ENCODE results near the gene PWWP2B.

The PWWP2B gene

DNA sequence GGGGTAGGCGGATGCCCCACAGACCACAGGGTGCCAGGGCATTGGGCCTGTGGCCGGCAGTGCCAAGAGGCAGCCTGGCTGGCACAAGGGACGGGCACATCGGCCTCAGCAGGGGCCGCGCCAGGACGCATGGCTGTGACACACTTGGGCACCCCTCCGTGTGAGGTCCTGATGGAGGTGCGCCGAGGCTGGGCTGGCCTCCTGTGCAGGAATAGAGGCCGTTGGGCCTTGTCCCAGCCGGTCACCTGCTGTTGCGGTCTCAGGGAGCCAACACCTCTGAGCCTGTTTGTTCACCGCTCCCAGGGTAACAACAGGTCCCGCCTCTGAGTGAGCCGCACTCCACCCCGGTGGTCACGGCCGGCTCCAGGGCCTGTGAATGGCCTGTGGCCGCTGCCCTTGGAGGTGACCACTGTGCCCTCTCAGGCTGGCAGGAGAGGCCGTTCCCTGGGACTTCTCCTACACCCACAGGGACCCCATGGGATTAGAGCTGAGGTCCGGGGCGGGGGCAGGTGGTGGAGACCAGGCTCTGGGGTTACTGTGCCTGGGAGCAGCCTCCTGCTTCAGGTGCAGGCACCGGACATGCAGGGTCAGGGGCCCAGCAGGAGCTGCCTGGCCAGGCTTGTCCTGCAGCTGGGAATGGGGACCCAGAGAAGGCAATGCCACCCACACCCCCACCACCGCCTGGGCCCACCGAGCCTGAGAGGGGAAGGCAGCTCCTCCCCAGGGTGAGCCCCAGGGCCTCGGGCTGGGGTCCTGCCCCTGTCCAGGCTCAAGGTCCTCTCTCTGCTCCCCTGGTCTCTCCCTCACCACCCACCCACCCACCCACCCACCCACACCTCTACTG is 12.0 kb downstream of the PWWP2B start:
- H3F3A ChIP-seq (ENCODE audit: insufficient read depth): no peaks in the 10 kb centered on the region
- no peak overlapping the region for H3K9ac ChIP-seq (ENCODE audit: low read length)
- no peaks in the 10 kb centered on the region for H3K9me2 ChIP-seq (replicated peaks; ENCODE audit: insufficient read depth, low read length)
- H3K9me3 ChIP-seq (ENCODE audit: insufficient read depth, low read length): no peaks in the 10 kb centered on the region
- H3K4me3 ChIP-seq (ENCODE audit: insufficient read depth, low read length, poor library complexity, severe bottlenecking): no peak overlapping the region
- no peaks in the 10 kb centered on the region for H4K20me1 ChIP-seq (ENCODE audit: low read depth, low read length)
- no peak overlapping the region for H3K27ac ChIP-seq (ENCODE audit: low read depth, low read length)
- TF ChIP-seq CTCF (IDR thresholded peaks at IDR 0.05; ENCODE audit: insufficient read depth, low read length, poor library complexity, severe bottlenecking) (no peak), EZH2phosphoT487 (conservative IDR thresholded peaks at IDR 0.05; ENCODE audit: low read length) (no peak)
- H3K36me3 ChIP-seq (ENCODE audit: low read length): no peaks in the 10 kb centered on the region
- H2AFZ ChIP-seq (ENCODE audit: low read depth, low read length, severe bottlenecking): no peak overlapping the region
- no peaks in the 10 kb centered on the region for H3K27me3 ChIP-seq (ENCODE audit: low read length)
- no peak overlapping the region for H3K4me2 ChIP-seq (ENCODE audit: low read depth, low read length, poor library complexity, severe bottlenecking)
- no peaks in the 10 kb centered on the region for H3K79me2 ChIP-seq (ENCODE audit: insufficient read depth, low read length)

- Histone ChIP-seq H3K36me3 (ENCODE audit: low read length) (no peaks in the 10 kb centered on the region), H3K27ac (ENCODE audit: low read depth, low read length) (no peak overlapping the region), H3K9ac (ENCODE audit: low read length) (no peak overlapping the region), H4K20me1 (ENCODE audit: low read depth, low read length) (no peaks in the 10 kb centered on the region), H3K4me3 (ENCODE audit: insufficient read depth, low read length, poor library complexity, severe bottlenecking) (no peak overlapping the region), H3K79me2 (ENCODE audit: insufficient read depth, low read length) (no peaks in the 10 kb centered on the region), H3K9me3 (ENCODE audit: insufficient read depth, low read length) (no peaks in the 10 kb centered on the region), H3K9me2 (replicated peaks; ENCODE audit: insufficient read depth, low read length) (no peaks in the 10 kb centered on the region), H2AFZ (ENCODE audit: low read depth, low read length, severe bottlenecking) (no peak overlapping the region), H3K27me3 (ENCODE audit: low read length) (no peaks in the 10 kb centered on the region), H3K4me2 (ENCODE audit: low read depth, low read length, poor library complexity, severe bottlenecking) (no peak overlapping the region), H3F3A (ENCODE audit: insufficient read depth) (no peaks in the 10 kb centered on the region)
- no peak for TF ChIP-seq CTCF (IDR thresholded peaks at IDR 0.05; ENCODE audit: insufficient read depth, low read length, poor library complexity, severe bottlenecking)
- no peak for TF ChIP-seq EZH2phosphoT487 (conservative IDR thresholded peaks at IDR 0.05; ENCODE audit: low read length)
Measured at GRCh38 chr10:132409667-132410028, 12.6 kb downstream of the PWWP2B start.

GRCh38 chr10:132410056-132410778 is 13.2 kb downstream of the PWWP2B start:
- no peaks in the 10 kb centered on the region for H3K27me3 ChIP-seq (ENCODE audit: low read length)
- H3K4me2 ChIP-seq (ENCODE audit: low read depth, low read length, poor library complexity, severe bottlenecking): no peak overlapping the region
- H4K20me1 ChIP-seq (ENCODE audit: low read depth, low read length): no peaks in the 10 kb centered on the region
- H3K36me3 ChIP-seq (ENCODE audit: low read length): no peaks in the 10 kb centered on the region
- no peaks in the 10 kb centered on the region for H3F3A ChIP-seq (ENCODE audit: insufficient read depth)
- no peaks in the 10 kb centered on the region for H3K9me3 ChIP-seq (ENCODE audit: insufficient read depth, low read length)
- no peak overlapping the region for H3K4me3 ChIP-seq (ENCODE audit: insufficient read depth, low read length, poor library complexity, severe bottlenecking)
- H3K27ac ChIP-seq (ENCODE audit: low read depth, low read length): no peak overlapping the region
- TF ChIP-seq CTCF (IDR thresholded peaks at IDR 0.05; ENCODE audit: insufficient read depth, low read length, poor library complexity, severe bottlenecking) (no peak), EZH2phosphoT487 (conservative IDR thresholded peaks at IDR 0.05; ENCODE audit: low read length) (no peak)
- H3K9ac ChIP-seq (ENCODE audit: low read length): no peak overlapping the region
- no peaks in the 10 kb centered on the region for H3K9me2 ChIP-seq (replicated peaks; ENCODE audit: insufficient read depth, low read length)
- no peak overlapping the region for H2AFZ ChIP-seq (ENCODE audit: low read depth, low read length, severe bottlenecking)
- H3K79me2 ChIP-seq (ENCODE audit: insufficient read depth, low read length): no peaks in the 10 kb centered on the region

All from SU-DHL-6 (cell line).